HEK293 (cell line): ENCODE data around the gene PRIMA1.

Source experiments
- ZNF660 ChIP-seq: fragments of 450-650 bp; IDR thresholded peaks from 2 replicates; pipeline ENCODE4 v1.5.1; 2018; ENCODE audit warnings: missing biosample characterization, mild to moderate bottlenecking, missing genetic modification characterization
- TF ChIP-seq, protein P1 (sequence below): fragments of 450-650 bp; formaldehyde crosslinking; IDR thresholded peaks from 2 replicates; pipeline ENCODE4 v1.5.1; 2016; ENCODE audit warnings: missing biosample characterization, missing genetic modification characterization

PRIMA1 gene

DNA sequence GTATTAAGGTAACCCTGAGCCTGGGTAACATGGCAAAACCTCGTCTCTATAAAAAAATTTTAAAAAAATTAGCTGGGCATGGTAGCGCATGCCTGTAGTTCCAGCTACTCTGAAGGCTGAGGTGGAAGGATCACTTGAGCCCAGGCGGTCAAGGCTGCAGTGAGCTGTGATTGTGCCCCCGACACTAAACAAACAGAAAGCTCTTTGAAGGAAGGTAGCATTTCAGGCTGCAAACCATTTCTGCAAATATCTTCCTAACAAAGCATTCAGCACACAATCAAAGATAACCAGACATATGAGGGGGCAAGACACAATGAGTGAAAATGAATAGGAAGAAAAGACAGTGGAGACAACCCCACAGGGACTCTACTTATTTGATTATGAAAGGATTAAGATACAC is 118.7 kb downstream of the PRIMA1 start (continued):
- TF ChIP-seq, protein P1, sequence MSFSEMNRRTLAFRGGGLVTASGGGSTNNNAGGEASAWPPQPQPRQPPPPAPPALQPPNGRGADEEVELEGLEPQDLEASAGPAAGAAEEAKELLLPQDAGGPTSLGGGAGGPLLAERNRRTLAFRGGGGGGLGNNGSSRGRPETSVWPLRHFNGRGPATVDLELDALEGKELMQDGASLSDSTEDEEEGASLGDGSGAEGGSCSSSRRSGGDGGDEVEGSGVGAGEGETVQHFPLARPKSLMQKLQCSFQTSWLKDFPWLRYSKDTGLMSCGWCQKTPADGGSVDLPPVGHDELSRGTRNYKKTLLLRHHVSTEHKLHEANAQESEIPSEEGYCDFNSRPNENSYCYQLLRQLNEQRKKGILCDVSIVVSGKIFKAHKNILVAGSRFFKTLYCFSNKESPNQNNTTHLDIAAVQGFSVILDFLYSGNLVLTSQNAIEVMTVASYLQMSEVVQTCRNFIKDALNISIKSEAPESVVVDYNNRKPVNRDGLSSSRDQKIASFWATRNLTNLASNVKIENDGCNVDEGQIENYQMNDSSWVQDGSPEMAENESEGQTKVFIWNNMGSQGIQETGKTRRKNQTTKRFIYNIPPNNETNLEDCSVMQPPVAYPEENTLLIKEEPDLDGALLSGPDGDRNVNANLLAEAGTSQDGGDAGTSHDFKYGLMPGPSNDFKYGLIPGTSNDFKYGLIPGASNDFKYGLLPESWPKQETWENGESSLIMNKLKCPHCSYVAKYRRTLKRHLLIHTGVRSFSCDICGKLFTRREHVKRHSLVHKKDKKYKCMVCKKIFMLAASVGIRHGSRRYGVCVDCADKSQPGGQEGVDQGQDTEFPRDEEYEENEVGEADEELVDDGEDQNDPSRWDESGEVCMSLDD (tag by site-specific recombination): no peak
- TF ChIP-seq ZNF660: no peak
